Measurements from ENCODE around the gene TK1. TPM values are rescaled to one million over a fixed set of nuclear protein-coding genes. Genes with fewer than 3 reads are reported as not detected.

The TK1 gene
- total and polyA plus RNA-seq, 9 donors: 0.35 to 4.9 (median 1.4) TPM

GRCh38 chr17:78197147-78197832 is 10.4 kb upstream of the TK1 start:
- 83 to 89% (median 87%) methylated on average over 9 of the region's 9 CpGs for WGBS, 3 donors
- Histone ChIP-seq H3K27ac (no peak overlapping the region), H3K4me1 (ENCODE audit: insufficient read depth) (no peaks in the 10 kb centered on the region), H3K9me3 (no peaks in the 10 kb centered on the region), H3K4me3 (no peak overlapping the region), H3K36me3 (no peaks in the 10 kb centered on the region), H3K27me3 (no peaks in the 10 kb centered on the region)
- DNase-seq: no peak
- intact Hi-C loops (cut with DNase I): no loop called here
- no peak for TF ChIP-seq POLR2A (IDR thresholded peaks at IDR 0.05)
- no peak for TF ChIP-seq CTCF (IDR thresholded peaks at IDR 0.05)
- TF ChIP-seq EP300 (IDR thresholded peaks at IDR 0.05): no peak

- no peak overlapping the region for H3K4me3 ChIP-seq
- no peaks in the 10 kb centered on the region for H3K36me3 ChIP-seq
- no peaks in the 10 kb centered on the region for H3K9me3 ChIP-seq
- DNase-seq: no peak
- no peak overlapping the region for H3K27ac ChIP-seq
- no peaks in the 10 kb centered on the region for H3K27me3 ChIP-seq
- intact Hi-C loops (cut with DNase I): no loop called here
- 68 to 90% (median 87%) methylated on average over 5 of the region's 5 CpGs for WGBS, 3 donors
- H3K4me1 ChIP-seq (ENCODE audit: insufficient read depth): no peaks in the 10 kb centered on the region
- TF ChIP-seq EP300 (IDR thresholded peaks at IDR 0.05) (no peak), POLR2A (IDR thresholded peaks at IDR 0.05) (no peak), CTCF (IDR thresholded peaks at IDR 0.05) (no peak)
These were observed 9.9 kb upstream of the TK1 start for GRCh38 chr17:78196716-78197115.

- Histone ChIP-seq H3K27me3 (no peaks in the 10 kb centered on the region), H3K9me3 (no peaks in the 10 kb centered on the region), H3K36me3 (no peaks in the 10 kb centered on the region), H3K27ac (no peak overlapping the region), H3K4me1 (ENCODE audit: insufficient read depth) (peaks cover 7% of the 10 kb centered on the region), H3K4me3 (no peak overlapping the region)
- 44 to 46% (median 45%) methylated on average over 10 of the region's 10 CpGs for WGBS, 3 donors
- peak in 1 of 5 donors; percentile 38 for DNase-seq
- intact Hi-C loops (cut with DNase I): loop anchor here in 1 of 4 donors (5.0 kb wide), 1 partner anchor 229 kb away; the partner anchor contains the start of gene TNRC6C
- TF ChIP-seq EP300 (IDR thresholded peaks at IDR 0.05) (no peak), CTCF (IDR thresholded peaks at IDR 0.05) (no peak), POLR2A (IDR thresholded peaks at IDR 0.05) (no peak)
These were observed 716 bp downstream of the TK1 start for GRCh38 chr17:78185981-78186691.

GRCh38 chr17:78184868-78185267 is 2.0 kb downstream of the TK1 start:
- Histone ChIP-seq H3K4me1 (ENCODE audit: insufficient read depth) (peaks cover 13% of the 10 kb centered on the region), H3K27ac (no peak overlapping the region), H3K9me3 (no peaks in the 10 kb centered on the region), H3K27me3 (no peaks in the 10 kb centered on the region), H3K36me3 (no peaks in the 10 kb centered on the region), H3K4me3 (no peak overlapping the region)
- intact Hi-C loops (cut with DNase I): loop anchor here in 1 of 4 donors (1.0 to 5.0 kb wide), 2 partner anchors 33 to 228 kb away; partner anchors contain the start of gene TNRC6C
- no peak for DNase-seq
- TF ChIP-seq EP300 (IDR thresholded peaks at IDR 0.05) (no peak), POLR2A (IDR thresholded peaks at IDR 0.05) (no peak), CTCF (IDR thresholded peaks at IDR 0.05) (no peak)
- WGBS, 3 donors: 69 to 82% (median 70%) methylated on average over 9 of the region's 9 CpGs

Measured in ovary (tissue), 9 donors.